Measurements from ENCODE around the gene INTS1. TPM values are rescaled to one million over a fixed set of nuclear protein-coding genes. Genes with fewer than 3 reads are reported as not detected.

The INTS1 gene
- polyA plus RNA-seq, 2 of the 4 experiments (the other 2 are of a cell fraction): 14.6 to 48.1 TPM

- ATAC-seq: no peak
- DNase-seq (ENCODE audit: low read depth in 1 of 2, low spot score in 1 of 2): no peak
- H3K9me3 ChIP-seq: no peaks in the 10 kb centered on the region
- ChIA-PET CTCF (interaction anchor here (0.7 to 2.1 kb wide), 6 partner anchors 10 to 429 kb away, joined by 3 to 20 read pairs (median 4); no protein-coding TSS in a partner anchor), POLR2A (interaction anchor here (0.6 kb wide), 1 partner anchor 145 kb away, joined by 3 read pairs; no protein-coding TSS in a partner anchor)
- no peak overlapping the region for H3K4me3 ChIP-seq
- no peak for FAIRE-seq
- no peaks in the 10 kb centered on the region for H3K4me1 ChIP-seq
- no peak for TF ChIP-seq HOXB5 (CRISPR knock-in tag; IDR thresholded peaks at IDR 0.05)
- TF ChIP-seq PBX3 (IDR thresholded peaks at IDR 0.05): no peak
- TF ChIP-seq RAD21 (conservative IDR thresholded peaks at IDR 0.05 in 1 of 2, IDR thresholded peaks at IDR 0.05 in 1 of 2): no peak
- no peak for TF ChIP-seq TFCP2L1 (CRISPR knock-in tag; IDR thresholded peaks at IDR 0.05)
- TF ChIP-seq CBX8 (IDR thresholded peaks at IDR 0.05): no peak
- H3K27ac ChIP-seq: no peak overlapping the region
- 41% methylated on average over 5 of the region's 8 CpGs for WGBS (ENCODE audit: missing lambda C conversion rate)
- no peak overlapping the region for H3K4me2 ChIP-seq
Observed at GRCh38 chr7:1421946-1422345, 82.2 kb downstream of the INTS1 start.

GRCh38 chr7:1421020-1421790, 83.0 kb downstream of the INTS1 start:
- H3K4me2 ChIP-seq: no peak overlapping the region
- no peak overlapping the region for H3K27ac ChIP-seq
- TF ChIP-seq KDM1A (IDR thresholded peaks at IDR 0.05; ENCODE audit: low read depth): no peak
- no peak for TF ChIP-seq RCOR1 (IDR thresholded peaks at IDR 0.05; ENCODE audit: low read depth, low read length)
- TF ChIP-seq MAZ (IDR thresholded peaks at IDR 0.05; ENCODE audit: borderline replicate concordance, low read depth, low read length): no peak
- no peak for TF ChIP-seq REST (IDR thresholded peaks at IDR 0.05)
- no peak for TF ChIP-seq NPAS2 (CRISPR knock-in tag; IDR thresholded peaks at IDR 0.05; ENCODE audit: borderline replicate concordance)
- ChIA-PET POLR2A (no interaction called here), CTCF (interaction anchor here (1.0 to 2.1 kb wide), 2 partner anchors 11 to 428 kb away, joined by 3 to 20 read pairs; no protein-coding TSS in a partner anchor)
- no peaks in the 10 kb centered on the region for H3K4me1 ChIP-seq
- H3K9me3 ChIP-seq: no peaks in the 10 kb centered on the region
- WGBS (ENCODE audit: missing lambda C conversion rate): 67% methylated on average over 40 of the region's 41 CpGs
- no peak for FAIRE-seq
- H3K4me3 ChIP-seq: no peak overlapping the region
- no peak for ATAC-seq
- no peak for DNase-seq (ENCODE audit: low read depth in 1 of 2, low spot score in 1 of 2)

Other genes with a start within 250 kb of the INTS1 start
- gene MICALL2, start 44.9 kb downstream of the INTS1 start, polyA plus RNA-seq (2011; rRNA removed): 6.1 and 7.8 TPM in 2 replicates
- 18.0 to 20.6 TPM (median 19.1 TPM) in 3 replicates for gene MICALL2, start 44.9 kb downstream of the INTS1 start, polyA plus RNA-seq (2017; fragmentation: RNase III; extraction: RNeasy Plus Mini Kit Qiagen cat#74134 plus additional on column Dnase treatment)
- 61.0 and 67.9 TPM in 2 replicates for gene MAFK, start 26.3 kb upstream of the INTS1 start, polyA plus RNA-seq (2011; rRNA removed)
- gene MAFK, start 26.3 kb upstream of the INTS1 start, polyA plus RNA-seq (2017; fragmentation: RNase III; extraction: RNeasy Plus Mini Kit Qiagen cat#74134 plus additional on column Dnase treatment): 93.1 to 106 TPM (median 101 TPM) in 3 replicates
- gene TMEM184A, start 51.8 kb upstream of the INTS1 start, polyA plus RNA-seq (2011; rRNA removed): 18.4 and 22.0 TPM in 2 replicates
- 14.3 to 16.1 TPM (median 15.8 TPM) in 3 replicates for gene TMEM184A, start 51.8 kb upstream of the INTS1 start, polyA plus RNA-seq (2017; fragmentation: RNase III; extraction: RNeasy Plus Mini Kit Qiagen cat#74134 plus additional on column Dnase treatment)
- 83.9 and 89.3 TPM in 2 replicates for gene PSMG3, start 65.6 kb upstream of the INTS1 start, polyA plus RNA-seq (2011; rRNA removed)
- 75.9 to 81.0 TPM (median 78.3 TPM) in 3 replicates for gene PSMG3, start 65.6 kb upstream of the INTS1 start, polyA plus RNA-seq (2017; fragmentation: RNase III; extraction: RNeasy Plus Mini Kit Qiagen cat#74134 plus additional on column Dnase treatment)
- gene ELFN1, start 165.9 kb upstream of the INTS1 start, polyA plus RNA-seq (2011; rRNA removed): 0.09 and 0.10 TPM in 2 replicates
- gene ELFN1, start 165.9 kb upstream of the INTS1 start, polyA plus RNA-seq (2017; fragmentation: RNase III; extraction: RNeasy Plus Mini Kit Qiagen cat#74134 plus additional on column Dnase treatment): 0.08 to 0.10 TPM (median 0.09 TPM) in 3 replicates

Measured in A549 (cell line).